GM04504 (cell line): ENCODE data around the gene TKTL1.
"Not testable (repeated sequence)": the region's sequence is repeated elsewhere in the genome, so short reads cannot be mapped to it uniquely, and the experiment has no call there.

Experiments
- DNase-seq: peaks from one replicate; pipeline ENCODE4 v3.0.0-alpha.2; 2012; ENCODE audit warnings: low read depth

Gene TKTL1

DNA sequence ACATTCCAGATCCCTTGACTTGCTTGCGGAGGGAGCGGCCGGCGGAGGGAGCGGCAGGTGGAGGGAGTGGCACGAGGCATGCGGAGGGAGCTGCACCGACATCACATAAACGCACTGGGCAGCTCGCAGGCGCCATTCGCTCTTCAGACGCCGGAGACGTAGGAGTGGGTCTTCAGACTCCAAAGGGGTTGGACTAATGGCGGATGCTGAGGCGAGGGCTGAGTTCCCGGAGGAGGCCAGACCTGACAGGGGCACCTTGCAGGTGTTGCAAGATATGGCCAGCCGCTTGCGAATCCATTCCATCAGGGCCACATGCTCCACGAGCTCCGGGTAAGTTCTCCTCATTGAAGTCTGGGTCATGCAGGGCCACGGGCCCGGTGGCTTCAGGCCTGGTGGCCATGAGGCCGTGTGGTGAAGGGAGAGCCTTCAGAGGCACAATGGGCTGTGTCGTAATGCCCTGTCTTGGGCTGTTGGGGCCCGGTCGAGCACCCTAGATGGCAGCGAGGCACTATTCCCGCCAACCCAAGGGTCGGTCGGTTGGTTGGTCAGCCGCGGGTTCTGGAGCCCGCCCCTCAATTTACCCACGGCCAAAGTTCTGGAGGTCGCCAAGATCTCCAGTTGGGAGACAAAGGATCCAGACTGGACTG lies at the start of gene TKTL1:
Gene TKTL1, plus strand, starts transcription at position 132 of the 647 bp plus-strand sequence. Its CDS starts 65 bp downstream, at position 197.
- DNase-seq: no peak

DNA sequence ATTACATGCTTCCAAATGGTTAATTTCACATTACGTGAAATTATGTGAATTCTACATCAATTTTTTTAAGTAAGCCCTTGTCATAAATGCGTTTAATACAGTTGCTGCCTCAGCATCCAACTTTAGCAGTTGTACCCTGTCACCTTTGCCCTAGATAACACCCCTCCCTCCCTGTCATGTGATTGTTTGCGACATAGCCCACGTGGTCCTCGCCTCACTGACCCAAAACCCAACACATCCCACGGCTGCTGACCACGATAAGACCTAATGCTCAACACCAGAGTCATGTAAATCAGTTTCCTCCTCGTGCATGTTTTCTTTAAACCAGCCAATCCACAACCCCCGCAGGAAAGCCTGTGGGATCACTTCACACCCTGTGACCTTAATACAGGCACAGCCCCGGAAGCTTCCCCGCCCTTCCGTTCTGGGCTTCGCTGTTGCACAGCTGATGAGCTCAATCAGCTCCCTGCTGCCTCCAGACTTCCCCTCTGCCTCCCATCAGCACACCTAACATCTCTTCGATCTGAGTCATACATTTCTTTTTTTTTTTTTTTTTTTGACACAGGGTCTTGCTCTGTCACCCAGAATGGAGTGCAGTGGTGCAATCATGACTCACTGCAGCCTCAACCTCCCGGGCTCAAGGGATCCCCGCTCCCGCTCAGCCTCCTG lies 48.1 kb upstream of the TKTL1 start:
- DNase-seq: not testable (repeated sequence)

- DNase-seq: not testable (repeated sequence)
These were observed 47.5 kb upstream of the TKTL1 start for GRCh38 chrX:154248076-154248475.

GRCh38 chrX:154257282-154257681 lies 38.3 kb upstream of the TKTL1 start, which contains the start of gene OPN1MW3:
TSS of gene OPN1MW3 (plus strand) at chrX:154257582. CDS start at chrX:154257620, 38 bp downstream.
- DNase-seq: not testable (repeated sequence)

GRCh38 chrX:154258711-154259110 lies 36.9 kb upstream of the TKTL1 start:
- not testable (repeated sequence) for DNase-seq

GRCh38 chrX:154263072-154263471 lies 32.5 kb upstream of the TKTL1 start:
- not testable (repeated sequence) for DNase-seq

GRCh38 chrX:154269245-154269644 lies 26.4 kb upstream of the TKTL1 start:
- DNase-seq: not testable (repeated sequence)

DNA sequence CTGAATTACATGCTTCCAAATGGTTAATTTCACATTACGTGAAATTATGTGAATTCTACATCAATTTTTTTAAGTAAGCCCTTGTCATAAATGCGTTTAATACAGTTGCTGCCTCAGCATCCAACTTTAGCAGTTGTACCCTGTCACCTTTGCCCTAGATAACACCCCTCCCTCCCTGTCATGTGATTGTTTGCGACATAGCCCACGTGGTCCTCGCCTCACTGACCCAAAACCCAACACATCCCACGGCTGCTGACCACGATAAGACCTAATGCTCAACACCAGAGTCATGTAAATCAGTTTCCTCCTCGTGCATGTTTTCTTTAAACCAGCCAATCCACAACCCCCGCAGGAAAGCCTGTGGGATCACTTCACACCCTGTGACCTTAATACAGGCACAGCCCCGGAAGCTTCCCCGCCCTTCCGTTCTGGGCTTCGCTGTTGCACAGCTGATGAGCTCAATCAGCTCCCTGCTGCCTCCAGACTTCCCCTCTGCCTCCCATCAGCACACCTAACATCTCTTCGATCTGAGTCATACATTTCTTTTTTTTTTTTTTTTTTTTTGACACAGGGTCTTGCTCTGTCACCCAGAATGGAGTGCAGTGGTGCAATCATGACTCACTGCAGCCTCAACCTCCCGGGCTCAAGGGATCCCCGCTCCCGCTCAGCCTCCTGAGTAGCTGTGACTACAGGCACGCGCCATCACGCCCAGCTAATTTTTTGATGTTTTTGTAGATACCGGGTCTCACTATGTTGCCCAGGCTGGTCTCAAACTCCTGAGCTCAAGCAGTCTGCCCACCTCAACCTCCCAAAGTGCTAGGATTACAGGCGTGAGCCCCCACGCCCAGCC lies 10.9 kb upstream of the TKTL1 start:
- DNase-seq: not testable (repeated sequence)

- DNase-seq: not testable (repeated sequence)
These were observed 9.2 kb upstream of the TKTL1 start for GRCh38 chrX:154286406-154286805.

- no peak for DNase-seq
These were observed 612 bp upstream of the TKTL1 start, which contains the start of gene TEX28 for GRCh38 chrX:154294791-154295574. TSS of gene TEX28 (minus strand) at chrX:154295124. CDS start at chrX:154292117, 3,007 bp downstream.

- DNase-seq: no peak
These were observed 1.1 kb downstream of the TKTL1 start for GRCh38 chrX:154296731-154297130.

GRCh38 chrX:154298312-154298711 lies 2.7 kb downstream of the TKTL1 start:
- no peak for DNase-seq

DNA sequence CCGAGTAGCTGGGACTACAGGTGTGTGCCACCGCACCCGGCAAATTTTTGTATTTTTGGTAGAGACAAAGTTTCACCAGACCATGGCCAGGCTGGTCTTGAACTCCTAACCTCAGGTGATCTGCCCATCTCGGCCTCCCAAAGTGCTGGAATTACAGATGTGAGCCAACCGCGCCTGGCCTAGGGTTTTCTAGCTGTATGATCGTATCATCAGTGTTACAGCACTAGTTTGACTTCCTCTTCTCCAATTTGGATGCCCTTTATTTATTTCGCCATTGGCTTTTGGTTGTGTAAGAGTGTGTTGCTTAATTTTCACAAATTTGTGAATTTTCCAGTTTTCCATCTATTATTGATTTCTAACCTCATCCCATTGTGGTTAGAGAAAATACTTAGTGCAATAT lies 5.2 kb downstream of the TKTL1 start:
- no peak for DNase-seq

DNA sequence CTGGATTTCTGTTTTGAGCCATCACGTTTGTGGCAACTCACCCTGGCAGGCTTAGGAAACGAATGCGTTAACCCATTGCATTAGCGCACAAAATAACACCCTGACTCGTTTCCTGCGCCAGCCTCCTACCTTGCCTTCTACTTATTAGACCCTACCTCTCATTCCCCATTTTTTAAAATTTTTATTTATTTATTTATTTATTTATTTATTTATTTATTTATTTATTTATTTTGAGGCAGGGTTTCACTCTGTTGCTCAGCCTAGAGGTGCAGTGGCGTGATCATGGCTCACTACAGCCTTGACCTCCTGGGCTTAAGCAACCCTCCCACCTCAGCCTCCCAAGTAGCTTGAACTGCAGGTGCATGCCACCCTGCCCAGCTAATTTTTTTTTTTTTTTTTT lies 7.4 kb downstream of the TKTL1 start:
- DNase-seq: not testable (repeated sequence)

GRCh38 chrX:154303476-154303875 lies 7.9 kb downstream of the TKTL1 start:
- DNase-seq: no peak

- no peak for DNase-seq
These were observed 9.3 kb downstream of the TKTL1 start for GRCh38 chrX:154304846-154305245.

DNA sequence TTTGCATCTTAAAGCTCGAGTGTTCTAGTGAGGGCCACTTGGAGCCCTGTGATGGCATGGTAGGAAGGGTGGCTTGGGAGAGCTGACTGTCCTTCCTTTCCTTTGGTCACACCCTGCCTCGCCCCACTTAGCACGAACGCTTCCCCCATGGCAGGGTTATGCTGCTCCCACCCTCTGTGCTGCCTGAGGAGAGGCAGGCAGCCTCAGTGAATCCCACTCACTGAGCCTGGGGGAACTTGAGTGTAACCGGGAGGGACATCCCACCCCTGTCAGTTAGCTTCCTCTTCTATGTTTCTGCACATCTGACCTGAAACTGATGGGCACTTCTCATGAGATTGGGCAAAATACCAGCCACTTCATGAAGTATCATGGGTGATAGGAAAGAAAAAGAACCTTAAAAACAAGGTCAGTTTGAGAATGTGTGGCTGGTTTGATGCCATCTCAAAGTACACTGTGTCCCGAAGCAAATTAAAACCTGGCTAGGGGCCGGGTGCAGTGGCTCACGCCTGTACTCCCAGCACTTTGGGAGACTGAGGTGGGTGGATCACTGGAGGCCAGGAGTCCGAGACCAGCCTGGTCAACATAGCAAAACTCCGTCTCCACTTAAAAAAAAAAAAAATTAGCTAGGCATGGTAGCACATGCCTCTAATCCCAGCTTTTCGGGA lies 10.1 kb downstream of the TKTL1 start:
- no peak for DNase-seq

- no peak for DNase-seq
These were observed 11.6 kb downstream of the TKTL1 start for GRCh38 chrX:154307202-154307601.

DNA sequence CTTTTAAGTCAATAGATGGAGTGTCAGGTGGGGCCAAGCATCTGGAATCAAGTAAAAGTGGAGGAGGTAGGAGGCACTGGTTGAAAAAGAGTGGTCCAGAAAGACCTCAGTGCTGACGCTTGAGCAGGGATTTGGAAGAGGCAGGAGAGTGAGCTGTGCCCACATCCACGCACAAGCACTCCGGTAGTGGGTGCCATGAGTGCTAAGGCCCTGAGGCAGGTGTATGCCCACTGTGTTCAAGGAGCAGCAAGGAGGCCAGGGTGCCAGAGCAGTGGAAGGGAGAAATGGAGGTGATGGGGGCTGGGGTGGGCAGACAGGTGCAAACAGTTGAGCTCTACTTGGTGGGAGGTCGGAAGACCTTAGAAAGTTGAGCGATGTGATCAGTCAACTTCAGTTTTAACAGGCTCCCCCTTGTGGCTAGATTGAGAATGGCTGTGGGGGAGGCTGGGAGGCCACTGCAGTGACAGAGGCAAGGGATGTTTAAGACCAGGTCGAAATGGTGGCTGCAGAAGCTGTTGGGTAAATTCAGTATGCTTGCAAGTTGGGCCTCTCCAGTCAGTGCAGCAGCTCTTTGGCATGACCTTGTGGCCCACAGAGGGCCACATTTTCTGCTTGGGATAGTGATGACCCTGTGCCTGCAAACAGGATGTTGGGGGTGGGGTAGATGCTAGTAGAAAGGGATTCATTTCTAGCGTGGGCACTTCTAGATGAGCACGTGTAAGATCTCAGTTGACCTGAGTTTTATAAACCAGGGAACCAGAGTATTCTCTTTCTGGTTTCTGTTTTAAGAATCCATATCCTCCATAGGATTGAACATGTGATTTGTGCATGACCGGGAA lies 12.7 kb downstream of the TKTL1 start:
- no peak for DNase-seq
